Mesothelial cell of epicardium (in vitro differentiated cells): ENCODE results near the gene HRH2. TPM values are rescaled to one million over a fixed set of nuclear protein-coding genes. Genes with fewer than 3 reads are reported as not detected.

ENCODE experiments used
- DNase-seq, 2 experiments: peaks; one replicate each; pipeline ENCODE4 v3.0.0; 2021; ENCODE audit warnings: low spot score in 2 of 2; ENCODE audit not compliant: unreplicated experiment in 2 of 2
- H3K27ac Mint-ChIP-seq: 2 replicates; pipeline ENCODE4 v1.8.0; 2021; ENCODE audit warnings: mixed read lengths
- H3K27me3 Mint-ChIP-seq: 2 replicates; pipeline ENCODE4 v1.8.0; 2021; ENCODE audit warnings: low read depth, mixed read lengths
- H3K36me3 Mint-ChIP-seq: 2 replicates; pipeline ENCODE4 v1.8.0; 2021; ENCODE audit warnings: mixed read lengths
- H3K4me1 Mint-ChIP-seq: 2 replicates; pipeline ENCODE4 v1.8.0; 2021; ENCODE audit warnings: mixed read lengths
- H3K4me3 Mint-ChIP-seq: 2 replicates; pipeline ENCODE4 v1.8.0; 2021; ENCODE audit warnings: mild to moderate bottlenecking, moderate library complexity, mixed read lengths
- H3K9me3 Mint-ChIP-seq: 2 replicates; pipeline ENCODE4 v1.8.0; 2021; ENCODE audit warnings: mixed read lengths
- CTCF ChIP-seq: fragments of 200-600 bp; sonication (generic); IDR thresholded peaks from one replicate; pipeline ENCODE4 v1.5.0; 2021; ENCODE audit warnings: antibody characterized with exemption; ENCODE audit not compliant: unreplicated experiment
- total RNA-seq: library from RNA; stranded (reverse); gene quantifications from 3 replicates; pipeline ENCODE4 v1.2.1, GENCODE V29; 2021

Gene HRH2
- total RNA-seq, 1 donor from 2014 or later = 2.6 TPM

- DNase-seq = no peak
- no peak overlapping the region for H3K4me3 Mint-ChIP-seq
- H3K36me3 Mint-ChIP-seq = no peaks in the 10 kb centered on the region
- no peak for TF ChIP-seq CTCF
- peaks cover 67% of the 10 kb centered on the region for H3K27me3 Mint-ChIP-seq
- no peak overlapping the region for H3K27ac Mint-ChIP-seq
- peaks cover 7% of the 10 kb centered on the region for H3K9me3 Mint-ChIP-seq
- H3K4me1 Mint-ChIP-seq = no peaks in the 10 kb centered on the region
These were observed 78.8 kb downstream of the HRH2 start for GRCh38 chr5:175736652-175737051.

GRCh38 chr5:175737481-175737880 is 79.6 kb downstream of the HRH2 start:
- Mint-ChIP-seq H3K4me1 (no peaks in the 10 kb centered on the region), H3K27me3 (peaks cover 61% of the 10 kb centered on the region), H3K36me3 (no peaks in the 10 kb centered on the region), H3K4me3 (no peak overlapping the region), H3K27ac (no peak overlapping the region), H3K9me3 (peaks cover 7% of the 10 kb centered on the region)
- no peak for DNase-seq
- no peak for TF ChIP-seq CTCF

GRCh38 chr5:175738126-175738525 is 80.3 kb downstream of the HRH2 start:
- TF ChIP-seq CTCF = no peak
- Mint-ChIP-seq H3K27ac (no peak overlapping the region), H3K36me3 (no peaks in the 10 kb centered on the region), H3K27me3 (peaks cover 57% of the 10 kb centered on the region), H3K9me3 (peaks cover 3% of the 10 kb centered on the region), H3K4me3 (no peak overlapping the region), H3K4me1 (no peaks in the 10 kb centered on the region)
- no peak for DNase-seq

- no peaks in the 10 kb centered on the region for H3K4me1 Mint-ChIP-seq
- H3K9me3 Mint-ChIP-seq = no peaks in the 10 kb centered on the region
- H3K27ac Mint-ChIP-seq = no peak overlapping the region
- no peak for DNase-seq
- H3K27me3 Mint-ChIP-seq = peaks cover 56% of the 10 kb centered on the region
- H3K36me3 Mint-ChIP-seq = no peaks in the 10 kb centered on the region
- no peak overlapping the region for H3K4me3 Mint-ChIP-seq
- no peak for TF ChIP-seq CTCF
These were observed 80.8 kb downstream of the HRH2 start for GRCh38 chr5:175738602-175739133.

GRCh38 chr5:175740014-175740413 is 82.1 kb downstream of the HRH2 start:
- Mint-ChIP-seq H3K4me3 (no peak overlapping the region), H3K4me1 (no peaks in the 10 kb centered on the region)
- no peak for DNase-seq

More at GRCh38 chr5:175740014-175740413, 82.1 kb downstream of the HRH2 start:
- Mint-ChIP-seq H3K27ac (no peak overlapping the region), H3K36me3 (no peaks in the 10 kb centered on the region), H3K9me3 (no peaks in the 10 kb centered on the region), H3K27me3 (peaks cover 55% of the 10 kb centered on the region)
- no peak for TF ChIP-seq CTCF
